Tibial nerve (tissue), 4 donors: ENCODE results near the gene PWWP2B. TPM values are rescaled to one million over a fixed set of nuclear protein-coding genes. Genes with fewer than 3 reads are reported as not detected.
A peak's percentile ranks its signal among the peaks of the same experiment; 100 is the strongest.

ENCODE experiments used
- DNase-seq, 2 donors: peaks; one replicate each; pipeline ENCODE4 v3.0.0-alpha.2; 2019; ENCODE audit warnings: low spot score in 2 of 2
- H3K27ac ChIP-seq, 4 donors: fragments of 200-600 bp; sonication (generic) in 3 of 4; one replicate each; pipeline ENCODE4 v1.5.1; 2017 to 2019; ENCODE audit warnings: mild to moderate bottlenecking in 1 of 4
- H3K27me3 ChIP-seq, 2 donors: fragments of 200-600 bp; sonication (generic) in 1 of 2; one replicate each; pipeline versions ENCODE4 v1.5.1 to v1.6.0; 2017 to 2019
- H3K36me3 ChIP-seq, 3 donors: fragments of 200-600 bp; sonication (generic); one replicate each; pipeline ENCODE4 v1.5.1; 2018 to 2019
- H3K4me1 ChIP-seq, 4 donors: fragments of 200-600 bp; sonication (generic) in 3 of 4; one replicate each; pipeline ENCODE4 v1.5.1; 2017 to 2019
- H3K4me3 ChIP-seq, 4 donors: fragments of 200-600 bp; sonication (generic) in 3 of 4; one replicate each; pipeline ENCODE4 v1.5.1; 2017 to 2019; ENCODE audit warnings: mild to moderate bottlenecking in 1 of 4, moderate library complexity in 1 of 4
- H3K9me3 ChIP-seq, 4 donors: fragments of 200-600 bp; sonication (generic) in 3 of 4; one replicate each; pipeline ENCODE4 v1.5.1; 2017 to 2019
- CTCF ChIP-seq, 5 experiments: fragments of 200-600 bp in 3 of 5; fragments of 450-650 bp in 2 of 5; sonication (generic) in 3 of 5; IDR thresholded peaks; one replicate each; pipeline ENCODE4 v1.5.1; 2016 to 2019; ENCODE audit warnings: antibody characterized with exemption in 5 of 5, mild to moderate bottlenecking in 3 of 5, moderate library complexity in 2 of 5
- EP300 ChIP-seq, 2 donors: sonication (generic); formaldehyde crosslinking; IDR thresholded peaks; one replicate each; pipeline ENCODE4 v1.6.1; 2017; ENCODE audit warnings: antibody characterized with exemption in 2 of 2, mild to moderate bottlenecking in 1 of 2
- POLR2A ChIP-seq, 2 donors: fragments of 450-650 bp; IDR thresholded peaks; one replicate each; pipeline ENCODE4 v1.6.1; 2017; ENCODE audit warnings: antibody characterized with exemption in 2 of 2, mild to moderate bottlenecking in 2 of 2, moderate library complexity in 2 of 2
- WGBS, 2 donors: methylation state at CpG; one replicate each; pipeline ENCODE4 v1.1.5; 2018; 5-methylcytosine and 5-hydroxymethylcytosine counted together
- total RNA-seq, 4 donors: library from RNA; depleted of rRNA; stranded (reverse); fragments of >200 nt; gene quantifications; one replicate each; pipeline ENCODE4 v1.1.0, GENCODE V29; 2016

The PWWP2B gene
- total RNA-seq, 4 donors from 2014 or later = 12.6 to 23.7 (median 15.1) TPM

GRCh38 chr10:132455986-132456847 lies 59.2 kb downstream of the PWWP2B start:
- Histone ChIP-seq H3K27ac (no peak overlapping the region), H3K4me3 (no peak overlapping the region), H3K36me3 (no peaks in the 10 kb centered on the region), H3K4me1 (peaks cover 0 to 55% (median 18%) of the 10 kb centered on the region in 4 donors), H3K27me3 (no peaks in the 10 kb centered on the region), H3K9me3 (no peaks in the 10 kb centered on the region)
- TF ChIP-seq CTCF (IDR thresholded peaks at IDR 0.05) = no peak
- TF ChIP-seq EP300 (IDR thresholded peaks at IDR 0.05) = no peak
- no peak for TF ChIP-seq POLR2A (IDR thresholded peaks at IDR 0.05)
- no peak for DNase-seq
- 88 to 91% methylated on average over 8 to 11 of the region's 17 CpGs for WGBS, 2 donors

GRCh38 chr10:132456881-132457280 lies 59.9 kb downstream of the PWWP2B start:
- peaks cover 0 to 60% (median 19%) of the 10 kb centered on the region in 4 donors for H3K4me1 ChIP-seq
- no peaks in the 10 kb centered on the region for H3K9me3 ChIP-seq
- no peak overlapping the region for H3K4me3 ChIP-seq
- no peak overlapping the region for H3K27ac ChIP-seq
- H3K27me3 ChIP-seq = no peaks in the 10 kb centered on the region
- no peak for TF ChIP-seq EP300 (IDR thresholded peaks at IDR 0.05)
- no peak for TF ChIP-seq CTCF (IDR thresholded peaks at IDR 0.05)
- no peak for TF ChIP-seq POLR2A (IDR thresholded peaks at IDR 0.05)
- no peak for DNase-seq
- WGBS, 2 donors = 90 to 95% methylated on average over 9 of the region's 9 CpGs
- no peaks in the 10 kb centered on the region for H3K36me3 ChIP-seq

DNA sequence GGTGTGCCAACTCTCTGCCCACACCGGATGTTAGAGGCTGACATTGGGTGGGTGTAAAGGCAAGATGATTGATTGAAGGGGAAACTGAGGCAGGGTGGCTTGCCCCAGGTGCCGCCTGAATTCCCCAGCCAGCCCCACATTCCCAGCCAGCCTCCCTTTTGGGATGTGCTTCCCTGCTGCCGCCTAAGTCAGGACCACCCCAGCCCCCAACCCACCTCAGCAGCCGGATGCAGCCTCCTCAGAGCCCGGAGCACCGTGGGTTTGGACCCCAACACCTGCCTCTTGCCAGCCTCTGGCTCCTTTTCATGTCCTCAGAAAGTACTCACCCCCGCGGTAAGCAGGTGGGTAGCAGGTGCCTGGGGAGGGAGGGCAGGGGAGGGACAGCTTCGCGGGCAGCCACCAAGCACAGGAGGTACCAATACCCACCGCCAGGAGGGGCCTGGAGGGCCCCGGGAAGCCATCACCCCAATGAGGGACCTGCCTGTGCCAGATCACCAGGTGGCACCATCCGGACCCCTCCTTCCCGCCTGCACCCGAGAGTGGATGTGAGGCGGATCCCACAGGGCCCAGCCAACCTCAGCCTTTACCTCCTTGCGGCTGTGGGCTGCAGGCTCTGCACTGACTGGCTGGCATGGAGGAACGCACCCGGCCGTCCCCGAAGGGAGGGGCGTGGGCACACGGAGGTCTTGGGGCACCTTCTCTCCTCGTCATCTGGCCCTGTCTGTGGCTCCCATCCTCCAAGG lies 60.5 kb downstream of the PWWP2B start:
- DNase-seq = no peak
- 80 to 81% methylated on average over 14 to 23 of the region's 24 CpGs for WGBS, 2 donors
- no peak overlapping the region for H3K4me3 ChIP-seq

DNA sequence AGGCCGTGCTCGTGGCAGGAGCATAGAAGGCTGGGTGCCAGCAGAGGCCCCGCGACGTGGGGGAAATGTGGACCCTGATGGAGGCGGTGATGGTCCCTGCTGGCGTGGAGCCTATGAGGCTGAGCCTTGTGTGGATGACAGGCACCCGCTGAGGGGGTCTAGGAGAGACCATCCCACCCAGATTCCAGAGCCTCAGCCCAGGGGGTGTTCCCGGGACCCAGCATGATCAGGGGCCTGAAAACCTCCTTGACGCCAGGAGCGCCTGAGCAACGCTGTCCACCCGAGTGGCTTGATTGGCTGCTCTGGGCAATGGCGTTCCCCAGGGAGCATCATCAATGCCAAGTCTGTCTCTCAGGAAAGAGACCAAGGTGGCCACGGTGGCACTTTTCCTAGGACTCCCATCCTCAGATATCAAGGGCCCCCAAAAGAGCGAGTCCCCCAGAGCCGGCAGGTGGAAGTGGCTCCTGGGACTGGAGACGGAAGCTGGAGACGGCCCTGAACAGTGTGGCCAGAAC lies 61.1 kb downstream of the PWWP2B start:
- H3K9me3 ChIP-seq = no peaks in the 10 kb centered on the region
- TF ChIP-seq EP300 (IDR thresholded peaks at IDR 0.05) (no peak), POLR2A (IDR thresholded peaks at IDR 0.05) (no peak), CTCF (IDR thresholded peaks at IDR 0.05) (no peak)
- DNase-seq = no peak
- H3K27me3 ChIP-seq = no peaks in the 10 kb centered on the region
- peak overlapping the region in 1 of 4 donors; percentile 52 for H3K27ac ChIP-seq
- 57 to 80% methylated on average over 5 to 9 of the region's 19 CpGs for WGBS, 2 donors
- no peak overlapping the region for H3K4me3 ChIP-seq
- H3K4me1 ChIP-seq = peaks cover 0 to 53% (median 15%) of the 10 kb centered on the region in 4 donors
- H3K36me3 ChIP-seq = no peaks in the 10 kb centered on the region

More for the DNA sequence above, 60.5 kb downstream of the PWWP2B start:
- no peak overlapping the region for H3K27ac ChIP-seq
- TF ChIP-seq EP300 (IDR thresholded peaks at IDR 0.05) = no peak
- no peak for TF ChIP-seq CTCF (IDR thresholded peaks at IDR 0.05)
- TF ChIP-seq POLR2A (IDR thresholded peaks at IDR 0.05) = no peak
- no peaks in the 10 kb centered on the region for H3K36me3 ChIP-seq
- peaks cover 0 to 56% (median 17%) of the 10 kb centered on the region in 4 donors for H3K4me1 ChIP-seq
- no peaks in the 10 kb centered on the region for H3K27me3 ChIP-seq
- no peaks in the 10 kb centered on the region for H3K9me3 ChIP-seq
